Endodermal cell (in vitro differentiated cells): Measurements from ENCODE around the gene DNAH5. TPM values are rescaled to one million over a fixed set of nuclear protein-coding genes. Genes with fewer than 3 reads are reported as not detected.

ENCODE experiments used
- DNase-seq: peaks from one replicate; pipeline ENCODE4 v3.0.0-alpha.2; 2017
- H3K27ac ChIP-seq: 2 replicates; pipeline ENCODE4 v1.5.1; 2013; ENCODE audit warnings: mild to moderate bottlenecking, low read depth, low read length, moderate library complexity
- H3K27me3 ChIP-seq: 2 replicates; pipeline ENCODE4 v1.6.1; 2013; ENCODE audit warnings: mild to moderate bottlenecking, low read length, moderate library complexity; ENCODE audit not compliant: insufficient read depth, control insufficient read depth, poor library complexity, severe bottlenecking
- H3K36me3 ChIP-seq: 2 replicates; pipeline ENCODE4 v1.7.0; 2013; ENCODE audit warnings: mild to moderate bottlenecking, low read length, moderate library complexity; ENCODE audit not compliant: control insufficient read depth, insufficient read depth
- H3K4me1 ChIP-seq: one replicate; pipeline ENCODE4 v1.7.0; 2013; ENCODE audit warnings: low read length; ENCODE audit not compliant: control insufficient read depth, insufficient read depth
- H3K4me3 ChIP-seq: 2 replicates; pipeline ENCODE4 v1.5.1; 2013; ENCODE audit warnings: mild to moderate bottlenecking, low read length, moderate library complexity
- H3K9ac ChIP-seq: 2 replicates; pipeline ENCODE4 v1.6.1; 2013; ENCODE audit warnings: mild to moderate bottlenecking, low read length, moderate library complexity; ENCODE audit not compliant: poor library complexity, severe bottlenecking; ENCODE audit errors: extremely low read depth
- H3K9me3 ChIP-seq: 2 replicates; pipeline ENCODE4 v1.6.1; 2013; ENCODE audit warnings: mild to moderate bottlenecking, low read length, moderate library complexity; ENCODE audit not compliant: control insufficient read depth
- H3K27ac Mint-ChIP-seq: 2 replicates; pipeline ENCODE4 v1.8.0; 2020; ENCODE audit warnings: mixed read lengths
- H3K27me3 Mint-ChIP-seq: 2 replicates; pipeline ENCODE4 v1.8.0; 2021; ENCODE audit warnings: mild to moderate bottlenecking, mixed read lengths; ENCODE audit not compliant: insufficient read depth
- H3K36me3 Mint-ChIP-seq: 2 replicates; pipeline ENCODE4 v1.8.0; 2020; ENCODE audit warnings: low read depth, mixed read lengths
- H3K4me1 Mint-ChIP-seq: 2 replicates; pipeline ENCODE4 v1.8.0; 2020; ENCODE audit warnings: mixed read lengths
- H3K4me3 Mint-ChIP-seq: 2 replicates; pipeline ENCODE4 v1.8.0; 2020; ENCODE audit warnings: mild to moderate bottlenecking, moderate library complexity, mixed read lengths
- H3K9me3 Mint-ChIP-seq: 2 replicates; pipeline ENCODE4 v1.8.0; 2020; ENCODE audit warnings: mild to moderate bottlenecking, mixed read lengths
- CTCF ChIP-seq: fragments of 200-600 bp; sonication (generic); conservative IDR thresholded peaks from 2 replicates; pipeline ENCODE4 v1.5.0; 2021; ENCODE audit warnings: antibody characterized with exemption, mild to moderate bottlenecking
- WGBS, 2 experiments: methylation state at CpG; one replicate each; pipeline versions ENCODE4 v1.1.5 to v1.1.7; 2013; ENCODE audit warnings: missing lambda C conversion rate in 2 of 2, mixed read lengths in 1 of 2; ENCODE audit not compliant: insufficient coverage in 1 of 2, insufficient read length in 1 of 2; 5-methylcytosine and 5-hydroxymethylcytosine counted together
- total RNA-seq, 2 donors: library from RNA; stranded (reverse); fragmentation: NEBNext Ultra II Directional in 1 of 2; extraction: Animal tissue kit (Norgen Biotek cat#: 25700) in 1 of 2; gene quantifications; 2 replicates in 1 of 2; 3 replicates in 1 of 2; pipeline ENCODE4 v1.2.1, GENCODE V29; 2021

Gene DNAH5
- total RNA-seq, 2 donors from 2014 or later, result 0.84 to 1.8 TPM

GRCh38 chr5:13660072-13660471 lies 284.4 kb downstream of the DNAH5 start:
- DNase-seq, result no peak
- no peaks in the 10 kb centered on the region for H3K36me3 ChIP-seq
- H3K4me3 ChIP-seq, result no peak overlapping the region
- H3K27me3 ChIP-seq, result no peaks in the 10 kb centered on the region
- Mint-ChIP-seq H3K4me1 (peaks cover 6% of the 10 kb centered on the region), H3K27ac (no peak overlapping the region), H3K36me3 (no peaks in the 10 kb centered on the region), H3K27me3 (peaks cover 6% of the 10 kb centered on the region), H3K9me3 (no peaks in the 10 kb centered on the region), H3K4me3 (no peak overlapping the region)
- H3K9me3 ChIP-seq, result no peaks in the 10 kb centered on the region
- WGBS, 2 experiments, result 58% methylated on average over 3 of the region's 3 CpGs; no CpG with 5 or more reads in 1 of the 2 experiments
- H3K27ac ChIP-seq, result no peak overlapping the region
- H3K4me1 ChIP-seq, result peaks cover 9% of the 10 kb centered on the region
- TF ChIP-seq CTCF, result peak; percentile 69
- H3K9ac ChIP-seq, result no peak overlapping the region

GRCh38 chr5:13659391-13659790 lies 285.1 kb downstream of the DNAH5 start:
- WGBS, 2 experiments, result 89 to 100% methylated on average over 1 to 3 of the region's 3 CpGs
- Histone ChIP-seq H3K27ac (no peak overlapping the region), H3K36me3 (no peaks in the 10 kb centered on the region), H3K4me3 (no peak overlapping the region), H3K9me3 (no peaks in the 10 kb centered on the region), H3K27me3 (no peaks in the 10 kb centered on the region), H3K9ac (no peak overlapping the region), H3K4me1 (peaks cover 9% of the 10 kb centered on the region)
- Mint-ChIP-seq H3K27ac (no peak overlapping the region), H3K36me3 (no peaks in the 10 kb centered on the region), H3K27me3 (peaks cover 8% of the 10 kb centered on the region), H3K4me3 (no peak overlapping the region), H3K9me3 (no peaks in the 10 kb centered on the region), H3K4me1 (peaks cover 6% of the 10 kb centered on the region)
- TF ChIP-seq CTCF, result no peak
- no peak for DNase-seq

DNA sequence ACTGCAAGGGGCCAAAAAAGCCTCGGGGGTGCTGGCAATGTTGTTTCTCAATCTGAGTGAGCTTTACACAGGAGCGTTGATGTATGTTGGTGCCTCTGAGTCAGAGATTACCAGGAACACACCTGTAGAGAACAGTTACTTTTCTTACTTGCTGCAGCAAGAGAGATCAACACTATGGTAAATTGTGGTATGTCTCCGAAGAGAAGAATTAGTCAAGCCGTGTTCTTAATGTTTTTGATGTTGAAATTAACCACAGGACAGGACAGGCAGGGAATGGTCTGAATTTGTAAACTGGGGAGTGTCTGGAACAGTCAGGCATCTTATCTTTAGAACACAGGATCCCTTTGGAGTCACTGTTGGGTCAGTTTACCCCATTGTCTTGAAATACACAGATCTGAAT lies 285.7 kb downstream of the DNAH5 start:
- Histone ChIP-seq H3K27ac (no peak overlapping the region), H3K27me3 (no peaks in the 10 kb centered on the region), H3K9ac (no peak overlapping the region), H3K4me1 (peaks cover 9% of the 10 kb centered on the region), H3K36me3 (no peaks in the 10 kb centered on the region), H3K4me3 (no peak overlapping the region), H3K9me3 (no peaks in the 10 kb centered on the region)
- H3K36me3 Mint-ChIP-seq, result no peaks in the 10 kb centered on the region
- H3K27me3 Mint-ChIP-seq, result peaks cover 5% of the 10 kb centered on the region
- H3K4me3 Mint-ChIP-seq, result no peak overlapping the region
- no peak for DNase-seq
- no peaks in the 10 kb centered on the region for H3K9me3 Mint-ChIP-seq
- H3K27ac Mint-ChIP-seq, result no peak overlapping the region
- TF ChIP-seq CTCF, result no peak
- 92 to 94% methylated on average over 3 to 4 of the region's 4 CpGs for WGBS, 2 experiments
- H3K4me1 Mint-ChIP-seq, result peaks cover 6% of the 10 kb centered on the region
